ENCODE data around the gene SCUBE3.

- TF ChIP-seq CTCF (IDR thresholded peaks at IDR 0.05) (peak; percentile 85), EZH2 (IDR thresholded peaks at IDR 0.05; ENCODE audit: borderline replicate concordance, insufficient read depth, low read depth, low read length, poor library complexity, severe bottlenecking) (no peak)
Measured at GRCh38 chr6:35294308-35294945, 80.7 kb downstream of the SCUBE3 start.

Measured in B cell (primary cell).